SHP77 (cell line): Measurements from ENCODE around the gene CLDN22.

ENCODE experiments used
- DNase-seq, 2 experiments: peaks; one replicate each; lab custom pipeline; 2025; lab: John Stamatoyannopoulos, UW

Gene CLDN22

GRCh38 chr4:183272384-183272783 lies 47.7 kb downstream of the CLDN22 start:
- DNase-seq: no peak

- DNase-seq: no peak
These were observed 51.5 kb downstream of the CLDN22 start for GRCh38 chr4:183268556-183268955.
